ENCODE measurements around the gene PPARG. TPM values are rescaled to one million over a fixed set of nuclear protein-coding genes. Genes with fewer than 3 reads are reported as not detected.

The PPARG gene
- polyA plus RNA-seq, 1 of the 3 experiments (the other 2 are of a cell fraction) = 2.8 TPM

- H3K36me3 ChIP-seq (replicated peaks in 1 of 2; ENCODE audit: control insufficient read depth in 1 of 2, insufficient read depth in 2 of 2, low read length in 1 of 2) = no peaks in the 10 kb centered on the region
- no peak overlapping the region for H3K4me3 ChIP-seq (ENCODE audit: low read depth in 2 of 2, low read length in 1 of 2)
- no peaks in the 10 kb centered on the region for H3K79me2 ChIP-seq (ENCODE audit: insufficient read depth)
- WGBS (ENCODE audit: low lambda C conversion rate) = 92% methylated on average over 9 of the region's 9 CpGs
- no peaks in the 10 kb centered on the region for H3K27me3 ChIP-seq (ENCODE audit: insufficient read depth)
- ChIA-PET POLR2A (no interaction called here), CTCF (interaction anchor here (0.9 kb wide), 2 partner anchors 24 to 297 kb away, joined by 3 read pairs; no protein-coding TSS in a partner anchor)
- H3K27ac ChIP-seq (ENCODE audit: low read depth in 2 of 2, low read length in 1 of 2) = no peak overlapping the region
- no peaks in the 10 kb centered on the region for H4K20me1 ChIP-seq (ENCODE audit: insufficient read depth)
- no peak overlapping the region for H2AFZ ChIP-seq (ENCODE audit: low read depth)
- TF ChIP-seq TAF1 (IDR thresholded peaks at IDR 0.05; ENCODE audit: borderline replicate concordance, low read depth, low read length) = no peak
- TF ChIP-seq NFIC (IDR thresholded peaks at IDR 0.05; ENCODE audit: borderline replicate concordance) = no peak
- no peak for TF ChIP-seq USF1 (IDR thresholded peaks at IDR 0.05; ENCODE audit: borderline replicate concordance, low read depth)
- no peak for TF ChIP-seq SMC3 (IDR thresholded peaks at IDR 0.05; ENCODE audit: low read depth, low read length)
- no peak for TF ChIP-seq MAX (IDR thresholded peaks at IDR 0.05; ENCODE audit: low read depth)
- TF ChIP-seq RFX5 (IDR thresholded peaks at IDR 0.05; ENCODE audit: low read length) = no peak
- no peak for TF ChIP-seq USF2 (IDR thresholded peaks at IDR 0.05; ENCODE audit: borderline replicate concordance, low read depth, low read length)
- no peak for TF ChIP-seq MEF2A (IDR thresholded peaks at IDR 0.05; ENCODE audit: borderline replicate concordance, low read depth)
- no peak for TF ChIP-seq MXI1 (IDR thresholded peaks at IDR 0.05; ENCODE audit: low read depth, low read length)
- no peak for TF ChIP-seq JUND (IDR thresholded peaks at IDR 0.05)
- TF ChIP-seq FOXM1 (IDR thresholded peaks at IDR 0.05; ENCODE audit: low read depth) = no peak
- no peak for TF ChIP-seq RXRA (IDR thresholded peaks at IDR 0.05; ENCODE audit: borderline replicate concordance, low read depth)
- TF ChIP-seq CHD2 (IDR thresholded peaks at IDR 0.05; ENCODE audit: low read length, partially characterized antibody) = no peak
- no peak for TF ChIP-seq FOSL2 (IDR thresholded peaks at IDR 0.05; ENCODE audit: borderline replicate concordance, low read depth)
- no peak for TF ChIP-seq REST (IDR thresholded peaks at IDR 0.05; ENCODE audit: low read depth, low read length)
- no peak for TF ChIP-seq RCOR1 (IDR thresholded peaks at IDR 0.05; ENCODE audit: low read length)
- H3K4me2 ChIP-seq = no peak overlapping the region
- H3F3A ChIP-seq (replicated peaks; ENCODE audit: insufficient read depth) = peaks cover 13% of the 10 kb centered on the region
- H3K9me2 ChIP-seq = no peaks in the 10 kb centered on the region
- DNase-seq = no peak
- H3K4me1 ChIP-seq (ENCODE audit: control insufficient read depth in 1 of 2, insufficient read depth in 2 of 2, low read depth in 1 of 2, low read length in 1 of 2) = peaks cover 0 to 26% of the 10 kb centered on the region in 2 experiments; a peak in 2 of 4 replicates
- H3K9me3 ChIP-seq = no peaks in the 10 kb centered on the region
- no peak overlapping the region for H3K9ac ChIP-seq
Observed at GRCh38 chr3:12473511-12473910, 184.6 kb downstream of the PPARG start.

Data from SK-N-SH (cell line).